Parathyroid adenoma (tissue), 2 donors: ENCODE results near the gene WWTR1.

Source experiments
- H2AFZ ChIP-seq: fragments of 300-600 bp; sonication (generic); one replicate; pipeline ENCODE4 v1.7.0; 2017; ENCODE audit warnings: antibody characterized with exemption, mild to moderate bottlenecking
- H3K27ac ChIP-seq: fragments of 300-600 bp; sonication (generic); one replicate; pipeline ENCODE4 v1.7.0; 2017
- H3K27me3 ChIP-seq: fragments of 300-600 bp; sonication (generic); one replicate; pipeline ENCODE4 v1.7.0; 2017; ENCODE audit warnings: low read length; ENCODE audit not compliant: control insufficient read depth, insufficient read depth
- H3K36me3 ChIP-seq: fragments of 300-600 bp; sonication (generic); one replicate; pipeline ENCODE4 v1.7.0; 2017; ENCODE audit warnings: low read length; ENCODE audit not compliant: control insufficient read depth, insufficient read depth
- H3K4me1 ChIP-seq: fragments of 300-600 bp; sonication (generic); one replicate; pipeline ENCODE4 v1.7.0; 2017; ENCODE audit warnings: control low read depth
- H3K4me2 ChIP-seq: fragments of 300-600 bp; sonication (generic); one replicate; pipeline ENCODE4 v1.7.0; 2017; ENCODE audit warnings: low read length
- H3K4me3 ChIP-seq: fragments of 300-600 bp; sonication (generic); one replicate; pipeline ENCODE4 v1.7.0; 2017; ENCODE audit warnings: low read depth, low read length
- H3K79me2 ChIP-seq: fragments of 300-600 bp; sonication (generic); one replicate; pipeline ENCODE4 v1.7.0; 2017; ENCODE audit warnings: control low read depth
- H3K9ac ChIP-seq: fragments of 300-600 bp; sonication (generic); one replicate; pipeline ENCODE4 v1.7.0; 2017; ENCODE audit warnings: mild to moderate bottlenecking
- H3K9me3 ChIP-seq: fragments of 300-600 bp; sonication (generic); one replicate; pipeline ENCODE4 v1.7.0; 2017; ENCODE audit warnings: low read length; ENCODE audit not compliant: control insufficient read depth
- CTCF ChIP-seq: fragments of 300-600 bp; sonication (generic); IDR thresholded peaks from one replicate; pipeline ENCODE4 v1.7.0; 2017; ENCODE audit warnings: antibody characterized with exemption, mild to moderate bottlenecking
- donor health status: primary hyperparathyroidism.

Gene WWTR1

GRCh38 chr3:149653136-149653535, 4.7 kb downstream of the WWTR1 start:
- no peak overlapping the region for H3K4me3 ChIP-seq

GRCh38 chr3:149650828-149651227, 7.0 kb downstream of the WWTR1 start:
- Histone ChIP-seq H3K4me3 (no peak overlapping the region), H3K27ac (no peak overlapping the region), H3K4me1 (no peaks in the 10 kb centered on the region), H3K9ac (no peak overlapping the region), H3K79me2 (peaks cover 21% of the 10 kb centered on the region), H3K9me3 (no peaks in the 10 kb centered on the region), H3K27me3 (no peaks in the 10 kb centered on the region), H3K4me2 (no peak overlapping the region), H2AFZ (no peak overlapping the region), H3K36me3 (no peaks in the 10 kb centered on the region)
- TF ChIP-seq CTCF = no peak

More at GRCh38 chr3:149653136-149653535, 4.7 kb downstream of the WWTR1 start:
- Histone ChIP-seq H3K4me2 (no peak overlapping the region), H3K79me2 (peaks cover 12% of the 10 kb centered on the region), H3K9ac (no peak overlapping the region), H2AFZ (no peak overlapping the region), H3K36me3 (no peaks in the 10 kb centered on the region), H3K9me3 (no peaks in the 10 kb centered on the region), H3K27ac (no peak overlapping the region), H3K4me1 (no peaks in the 10 kb centered on the region), H3K27me3 (no peaks in the 10 kb centered on the region)
- no peak for TF ChIP-seq CTCF

GRCh38 chr3:149648525-149648924, 9.3 kb downstream of the WWTR1 start:
- Histone ChIP-seq H3K27me3 (no peaks in the 10 kb centered on the region), H2AFZ (no peak overlapping the region), H3K9me3 (no peaks in the 10 kb centered on the region), H3K4me1 (no peaks in the 10 kb centered on the region), H3K4me3 (no peak overlapping the region), H3K9ac (no peak overlapping the region), H3K36me3 (no peaks in the 10 kb centered on the region), H3K27ac (no peak overlapping the region), H3K4me2 (no peak overlapping the region), H3K79me2 (peaks cover 25% of the 10 kb centered on the region)
- no peak for TF ChIP-seq CTCF

- H3K9me3 ChIP-seq = no peaks in the 10 kb centered on the region
- H3K27ac ChIP-seq = no peak overlapping the region
- no peak overlapping the region for H3K9ac ChIP-seq
- H3K36me3 ChIP-seq = no peaks in the 10 kb centered on the region
- H3K4me2 ChIP-seq = no peak overlapping the region
- H3K4me1 ChIP-seq = peaks cover 5% of the 10 kb centered on the region
- no peak for TF ChIP-seq CTCF
- peaks cover 25% of the 10 kb centered on the region for H3K79me2 ChIP-seq
- H3K4me3 ChIP-seq = no peak overlapping the region
- no peaks in the 10 kb centered on the region for H3K27me3 ChIP-seq
- no peak overlapping the region for H2AFZ ChIP-seq
These were observed 10.0 kb downstream of the WWTR1 start for GRCh38 chr3:149647812-149648211.

- no peaks in the 10 kb centered on the region for H3K27me3 ChIP-seq
- H3K79me2 ChIP-seq = peaks cover 25% of the 10 kb centered on the region
- no peaks in the 10 kb centered on the region for H3K36me3 ChIP-seq
- peaks cover 5% of the 10 kb centered on the region for H3K4me1 ChIP-seq
- no peaks in the 10 kb centered on the region for H3K9me3 ChIP-seq
- no peak overlapping the region for H2AFZ ChIP-seq
- H3K9ac ChIP-seq = no peak overlapping the region
- H3K4me2 ChIP-seq = no peak overlapping the region
- TF ChIP-seq CTCF = no peak
- no peak overlapping the region for H3K4me3 ChIP-seq
- no peak overlapping the region for H3K27ac ChIP-seq
These were observed 10.5 kb downstream of the WWTR1 start for GRCh38 chr3:149647285-149647684.
